ENCODE data around the gene BTRC. TPM values are rescaled to one million over a fixed set of nuclear protein-coding genes. Genes with fewer than 3 reads are reported as not detected.

BTRC gene
- total RNA-seq, 1 experiment from 2014 or later, result 29.1 TPM

- H3K27ac ChIP-seq (ENCODE audit: low read depth, low read length), result no peak overlapping the region
Measured at GRCh38 chr10:101402711-101403110, 48.7 kb downstream of the BTRC start.

More at GRCh38 chr10:101402711-101403110, 48.7 kb downstream of the BTRC start:
- RAD21 ChIA-PET (ENCODE audit: low non-redundant PET in 1 of 2, low total read pairs in 2 of 2, uncharacterized antibody in 2 of 2, unreplicated experiment in 2 of 2), result no interaction called here
- H3K9me3 ChIP-seq (ENCODE audit: control insufficient read depth in 1 of 2, insufficient read depth in 1 of 2, low read depth in 1 of 2, low read length in 2 of 2), result no peaks in the 10 kb centered on the region
- no peaks in the 10 kb centered on the region for H3K4me1 ChIP-seq (ENCODE audit: control insufficient read depth in 1 of 2, insufficient read depth in 2 of 2, low read length in 2 of 2)
- no peaks in the 10 kb centered on the region for H3K27me3 ChIP-seq (ENCODE audit: insufficient read depth, low read length)
- intact Hi-C loops (cut with micrococcal nuclease), result no loop called here
- ATAC-seq, result no peak
- H3K36me3 ChIP-seq (ENCODE audit: control insufficient read depth in 1 of 2, insufficient read depth in 2 of 2, low read length in 2 of 2), result no peaks in the 10 kb centered on the region
- POLR2A ChIA-PET, result no interaction called here
- no TSS peak for BruUV-seq (replicated peaks)
- H3K4me3 ChIP-seq (replicated peaks in 1 of 2; ENCODE audit: low read depth in 1 of 2, low read length in 2 of 2), result no peak overlapping the region
- H3K9ac ChIP-seq (ENCODE audit: low read length), result no peak overlapping the region
- H2AFZ ChIP-seq (ENCODE audit: low read depth, low read length, poor library complexity, severe bottlenecking), result no peak overlapping the region
- H3K79me2 ChIP-seq (ENCODE audit: insufficient read depth, low read length), result 0 out of 2 replicates have a peak, but pooled peaks cover 5% of the 10 kb centered on the region
- H4K20me1 ChIP-seq (ENCODE audit: insufficient read depth), result no peaks in the 10 kb centered on the region
- H3K9me2 ChIP-seq (ENCODE audit: insufficient read depth), result no peaks in the 10 kb centered on the region
- no peak for DNase-seq (ENCODE audit: low read depth, low spot score)
- no peak overlapping the region for H3K4me2 ChIP-seq (ENCODE audit: low read length)
- CTCF ChIA-PET, result interaction anchor here (1.9 kb wide), 1 partner anchor 307 kb away, joined by 3 read pairs; no protein-coding TSS in a partner anchor
- no peak for TF ChIP-seq CTCF (IDR thresholded peaks at IDR 0.05 in 2 of 3, conservative IDR thresholded peaks at IDR 0.05 in 1 of 3; ENCODE audit: borderline replicate concordance in 1 of 3, insufficient read depth in 1 of 3, low read depth in 2 of 3, low read length in 2 of 3)
- TF ChIP-seq ATF3 (IDR thresholded peaks at IDR 0.05), result no peak
- TF ChIP-seq ZBTB33 (IDR thresholded peaks at IDR 0.05; ENCODE audit: extremely low read depth, insufficient replicate concordance, low read length), result no peak
- TF ChIP-seq RAD21 (IDR thresholded peaks at IDR 0.05; ENCODE audit: low read depth), result no peak
- TF ChIP-seq ZNF274 (IDR thresholded peaks at IDR 0.05; ENCODE audit: low read depth, low read length), result no peak
- no peak for TF ChIP-seq SIN3A (IDR thresholded peaks at IDR 0.05; ENCODE audit: low read depth)
- TF ChIP-seq MAX (IDR thresholded peaks at IDR 0.05), result no peak
- no peak for TF ChIP-seq EZH2 (IDR thresholded peaks at IDR 0.05)
- TF ChIP-seq EZH2phosphoT487 (IDR thresholded peaks at IDR 0.05; ENCODE audit: borderline replicate concordance), result no peak
- TF ChIP-seq ZFX (IDR thresholded peaks at IDR 0.05), result no peak
- no peak for TF ChIP-seq EGR1 (IDR thresholded peaks at IDR 0.05; ENCODE audit: low read depth)
- TF ChIP-seq TCF7L2 (IDR thresholded peaks at IDR 0.05; ENCODE audit: borderline replicate concordance, extremely low read depth, insufficient read depth, insufficient read length), result no peak

Measured in HCT116 (cell line).